Measurements from ENCODE around the gene RPS21. TPM values are rescaled to one million over a fixed set of nuclear protein-coding genes. Genes with fewer than 3 reads are reported as not detected.

Gene RPS21
- total and polyA plus RNA-seq, 8 donors: 239 to 7,615 (median 2,549) TPM

GRCh38 chr20:62352402-62353288 is 34.3 kb upstream of the RPS21 start:
- Histone ChIP-seq H3K27ac (peak overlapping the region in 3 of 5 donors; percentile 65 to 91 (median 74)), H3K36me3 (peaks cover 18 to 45% (median 31%) of the 10 kb centered on the region in 4 donors), H3K4me1 (peaks cover 43 to 70% (median 53%) of the 10 kb centered on the region in 4 donors), H3K4me3 (no peak overlapping the region), H3K27me3 (peaks cover 0 to 3% (median 0%) of the 10 kb centered on the region in 3 donors), H3K9me3 (no peaks in the 10 kb centered on the region)
- 66 to 76% (median 71%) methylated on average over 22 to 43 of the region's 43 CpGs for WGBS, 5 donors
- TF ChIP-seq POLR2A (IDR thresholded peaks at IDR 0.05) (no peak), POLR2AphosphoS5 (IDR thresholded peaks at IDR 0.05) (peak in 2 of 3 donors; percentile 25 to 51)
- intact Hi-C loops (cut with DNase I; ENCODE audit: low total_unique reads): no loop called here
- peak; percentile 58 to 60 for DNase-seq

DNA sequence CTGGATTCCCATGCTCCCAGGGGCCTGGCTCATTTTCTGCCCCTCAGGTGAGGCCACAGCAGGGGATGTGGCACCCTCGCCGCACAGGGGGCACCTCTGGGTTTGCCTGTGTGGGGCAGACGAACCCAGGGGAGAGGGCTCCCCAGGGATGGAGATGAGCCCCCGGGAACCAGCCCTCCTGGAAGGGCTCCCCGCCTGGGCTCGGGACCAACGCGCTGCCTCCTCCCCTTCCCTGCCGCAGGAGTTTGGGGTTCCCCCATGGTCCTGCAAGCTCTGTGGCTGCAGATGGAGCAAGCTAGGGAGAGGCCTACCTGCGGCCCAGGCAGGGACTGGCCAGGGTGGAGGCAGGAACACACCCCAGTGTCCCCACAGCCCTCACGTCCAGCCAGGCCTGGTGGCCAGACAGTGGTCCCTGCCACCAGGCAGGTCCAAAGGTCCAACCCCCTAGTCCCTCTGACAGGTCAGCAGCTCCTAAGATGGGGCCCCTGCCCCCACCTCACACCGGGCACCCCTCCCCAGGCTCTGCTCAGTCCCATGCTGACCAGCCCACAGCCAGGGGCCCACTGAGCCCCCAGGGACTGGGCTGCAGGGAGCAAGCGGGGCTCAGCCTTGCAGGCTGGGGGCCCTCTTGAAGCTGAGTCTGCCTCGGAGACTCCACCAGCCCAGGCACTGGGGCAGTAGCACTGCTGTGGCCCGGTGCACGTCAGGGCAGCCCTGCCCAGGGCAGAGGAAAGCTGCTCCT is 33.4 kb upstream of the RPS21 start:
- Histone ChIP-seq H3K27me3 (peaks cover 0 to 3% (median 0%) of the 10 kb centered on the region in 3 donors), H3K36me3 (peaks cover 18 to 38% (median 30%) of the 10 kb centered on the region in 4 donors), H3K4me3 (no peak overlapping the region), H3K9me3 (no peaks in the 10 kb centered on the region), H3K4me1 (peaks cover 51 to 78% (median 62%) of the 10 kb centered on the region in 4 donors), H3K27ac (peak overlapping the region in 3 of 5 donors; percentile 65 to 91 (median 74))
- DNase-seq: no peak
- intact Hi-C loops (cut with DNase I; ENCODE audit: low total_unique reads): no loop called here
- TF ChIP-seq, protein P1, sequence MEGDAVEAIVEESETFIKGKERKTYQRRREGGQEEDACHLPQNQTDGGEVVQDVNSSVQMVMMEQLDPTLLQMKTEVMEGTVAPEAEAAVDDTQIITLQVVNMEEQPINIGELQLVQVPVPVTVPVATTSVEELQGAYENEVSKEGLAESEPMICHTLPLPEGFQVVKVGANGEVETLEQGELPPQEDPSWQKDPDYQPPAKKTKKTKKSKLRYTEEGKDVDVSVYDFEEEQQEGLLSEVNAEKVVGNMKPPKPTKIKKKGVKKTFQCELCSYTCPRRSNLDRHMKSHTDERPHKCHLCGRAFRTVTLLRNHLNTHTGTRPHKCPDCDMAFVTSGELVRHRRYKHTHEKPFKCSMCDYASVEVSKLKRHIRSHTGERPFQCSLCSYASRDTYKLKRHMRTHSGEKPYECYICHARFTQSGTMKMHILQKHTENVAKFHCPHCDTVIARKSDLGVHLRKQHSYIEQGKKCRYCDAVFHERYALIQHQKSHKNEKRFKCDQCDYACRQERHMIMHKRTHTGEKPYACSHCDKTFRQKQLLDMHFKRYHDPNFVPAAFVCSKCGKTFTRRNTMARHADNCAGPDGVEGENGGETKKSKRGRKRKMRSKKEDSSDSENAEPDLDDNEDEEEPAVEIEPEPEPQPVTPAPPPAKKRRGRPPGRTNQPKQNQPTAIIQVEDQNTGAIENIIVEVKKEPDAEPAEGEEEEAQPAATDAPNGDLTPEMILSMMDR (IDR thresholded peaks at IDR 0.05): no peak
- no peak for TF ChIP-seq EP300 (IDR thresholded peaks at IDR 0.05)
- TF ChIP-seq POLR2AphosphoS5 (IDR thresholded peaks at IDR 0.05): no peak
- no peak for TF ChIP-seq POLR2A (IDR thresholded peaks at IDR 0.05)
- 81 to 91% (median 86%) methylated on average over 3 to 16 of the region's 16 CpGs for WGBS, 5 donors

GRCh38 chr20:62354031-62354808 is 32.7 kb upstream of the RPS21 start:
- H3K9me3 ChIP-seq: no peaks in the 10 kb centered on the region
- peaks cover 18 to 33% (median 28%) of the 10 kb centered on the region in 4 donors for H3K36me3 ChIP-seq
- H3K27me3 ChIP-seq: peaks cover 0 to 3% (median 0%) of the 10 kb centered on the region in 3 donors
- peak overlapping the region in 3 of 5 donors; percentile 86 to 91 (median 90) for H3K27ac ChIP-seq
- intact Hi-C loops (cut with DNase I; ENCODE audit: low total_unique reads): no loop called here
- 66 to 88% (median 77%) methylated on average over 8 to 14 of the region's 14 CpGs for WGBS, 5 donors
- H3K4me1 ChIP-seq: peaks cover 59 to 86% (median 69%) of the 10 kb centered on the region in 4 donors
- no peak overlapping the region for H3K4me3 ChIP-seq
- no peak for DNase-seq
- TF ChIP-seq POLR2A (IDR thresholded peaks at IDR 0.05) (no peak), EP300 (IDR thresholded peaks at IDR 0.05) (no peak), POLR2AphosphoS5 (IDR thresholded peaks at IDR 0.05) (no peak)
- TF ChIP-seq, protein P1 (IDR thresholded peaks at IDR 0.05): no peak

GRCh38 chr20:62354811-62355341 is 32.0 kb upstream of the RPS21 start:
- Histone ChIP-seq H3K4me3 (peak overlapping the region in 1 of 4 donors; percentile 15), H3K27me3 (peaks cover 0 to 3% (median 0%) of the 10 kb centered on the region in 3 donors), H3K9me3 (no peaks in the 10 kb centered on the region), H3K36me3 (peaks cover 18 to 31% (median 27%) of the 10 kb centered on the region in 4 donors), H3K4me1 (peaks cover 65 to 91% (median 76%) of the 10 kb centered on the region in 4 donors), H3K27ac (peak overlapping the region; percentile 28 to 91 (median 86))
- DNase-seq: no peak
- intact Hi-C loops (cut with DNase I; ENCODE audit: low total_unique reads): no loop called here
- 59 to 76% (median 71%) methylated on average over 5 to 16 of the region's 16 CpGs for WGBS, 5 donors
- TF ChIP-seq EP300 (IDR thresholded peaks at IDR 0.05): no peak
- TF ChIP-seq POLR2AphosphoS5 (IDR thresholded peaks at IDR 0.05): no peak
